Cardiac fibroblast (primary cell): ENCODE results near the gene SFTPB.

Experiments
- DNase-seq, 2 donors: peaks; one replicate each; pipeline versions ENCODE4 v3.0.0 to v3.0.0-alpha.2; 2010; ENCODE audit warnings: low read depth in 2 of 2
- H3K4me3 ChIP-seq, 2 donors: replicated peaks in 1 of 2; 1 replicate in 1 of 2; 2 replicates in 1 of 2; pipeline ENCODE4 v1.5.1; 2011; ENCODE audit warnings: low read depth in 2 of 2, low read length in 2 of 2, mild to moderate bottlenecking in 2 of 2, moderate library complexity in 1 of 2
- CTCF ChIP-seq: IDR thresholded peaks from one replicate; pipeline ENCODE4 v1.5.1; 2011; ENCODE audit warnings: low read depth, mild to moderate bottlenecking, low read length, inconsistent platforms

SFTPB gene

GRCh38 chr2:85712336-85712735, 44.3 kb upstream of the SFTPB start:
- DNase-seq = no peak
- no peak overlapping the region for H3K4me3 ChIP-seq
- no peak for TF ChIP-seq CTCF

GRCh38 chr2:85711578-85712060, 43.6 kb upstream of the SFTPB start:
- TF ChIP-seq CTCF = no peak
- no peak for DNase-seq

DNA sequence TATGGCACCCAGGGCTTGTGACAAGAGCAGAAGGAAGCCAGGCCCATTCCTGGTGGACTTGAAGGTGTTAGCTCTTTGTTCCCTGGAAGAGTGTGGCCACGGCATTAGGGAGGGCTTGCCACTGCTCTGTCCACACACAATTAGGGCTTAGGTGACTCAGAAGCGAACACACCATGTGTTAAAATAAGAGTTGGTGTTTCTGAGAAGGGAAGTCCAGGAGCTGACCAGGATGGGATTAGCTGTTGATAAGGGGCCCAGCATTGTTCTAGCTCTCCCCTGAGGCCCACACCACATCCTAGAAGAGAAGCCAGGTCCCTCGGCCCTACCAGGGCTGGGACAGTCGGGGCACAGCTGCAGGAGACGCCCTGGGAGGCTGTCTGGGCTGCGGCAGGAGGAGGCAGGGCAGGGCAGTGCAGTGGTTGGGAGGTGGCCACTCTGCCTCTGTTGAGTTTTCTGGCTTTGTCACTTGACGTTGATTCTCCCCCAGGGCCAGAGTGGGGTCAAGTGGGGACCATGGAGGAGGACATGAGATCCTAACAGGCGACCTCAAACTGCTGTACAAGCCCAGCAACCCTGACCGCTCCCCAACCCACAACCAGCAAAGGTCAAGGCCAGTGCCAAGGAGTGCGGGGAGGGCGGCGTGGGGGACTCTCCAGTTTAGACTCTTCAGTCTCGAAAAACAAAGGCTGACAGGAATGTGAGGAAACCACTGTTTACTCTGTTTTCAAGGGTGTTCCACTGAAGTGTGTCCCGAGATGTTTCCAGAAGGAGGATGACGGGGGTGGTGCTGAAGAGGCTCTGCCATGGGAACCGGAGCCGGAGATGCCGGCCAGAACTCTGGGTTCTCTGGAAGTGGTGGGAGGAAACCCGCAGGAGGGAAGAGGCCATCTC, 42.9 kb upstream of the SFTPB start:
- no peak for TF ChIP-seq CTCF
- H3K4me3 ChIP-seq = no peak overlapping the region
- DNase-seq = peak; percentile 35 to 57

More at GRCh38 chr2:85711578-85712060, 43.6 kb upstream of the SFTPB start:
- no peak overlapping the region for H3K4me3 ChIP-seq

GRCh38 chr2:85709401-85709811, 41.4 kb upstream of the SFTPB start:
- TF ChIP-seq CTCF = no peak
- no peak overlapping the region for H3K4me3 ChIP-seq
- peak; percentile 39 to 41 for DNase-seq

DNA sequence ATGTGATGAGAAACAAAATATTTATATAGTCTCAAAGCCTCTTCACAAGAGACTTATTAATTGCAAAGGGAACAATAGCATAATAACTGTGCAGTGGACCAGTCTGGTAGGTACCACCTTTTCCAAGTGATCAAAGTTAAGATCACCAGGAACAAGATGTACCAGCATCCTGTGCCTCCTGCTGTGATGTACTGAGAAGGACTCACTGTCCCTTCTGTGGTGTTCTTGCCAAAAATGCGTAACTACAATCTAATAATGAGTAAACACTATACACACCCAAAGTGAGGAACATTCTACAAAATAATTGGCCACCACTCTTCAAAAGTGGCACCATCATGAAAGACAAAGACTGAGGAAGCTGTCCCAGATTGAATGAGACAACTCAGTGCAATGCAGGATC, 40.6 kb upstream of the SFTPB start:
- H3K4me3 ChIP-seq = no peak overlapping the region
- DNase-seq = no peak
- TF ChIP-seq CTCF = no peak

DNA sequence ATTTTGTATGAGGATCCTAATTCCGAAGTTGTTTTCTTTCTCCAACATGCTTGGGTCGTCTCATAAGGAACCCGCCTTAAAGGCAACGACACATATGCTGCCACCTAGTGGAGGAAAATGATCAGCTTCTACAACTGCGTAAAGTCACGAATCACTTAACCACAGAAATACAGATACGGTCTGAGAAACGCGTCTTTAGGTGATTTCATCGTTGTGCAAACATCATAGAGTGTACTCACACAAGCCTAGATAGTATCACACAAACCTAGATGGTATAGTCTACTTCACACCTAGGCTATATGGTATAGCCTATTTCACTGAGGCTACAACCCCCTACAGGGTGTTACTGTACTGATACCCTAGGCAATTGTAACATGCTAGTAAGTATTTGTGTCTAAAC, 39.3 kb upstream of the SFTPB start:
- DNase-seq = peak; percentile 93 to 96
- peak; percentile 84 for TF ChIP-seq CTCF
- H3K4me3 ChIP-seq = no peak overlapping the region
